HEK293 (cell line): ENCODE results near the gene IQCF6.

Source experiments
- CTCF ChIA-PET: fragments of 350-600 bp; formaldehyde crosslinking; extraction: SDS; loops from one replicate; lab custom pipeline; 2021; ENCODE audit warnings: antibody characterized with exemption; lab: Yijun Ruan, JAX
- POLR2A ChIA-PET: fragments of 300-600 bp; formaldehyde crosslinking; extraction: SDS; loops from one replicate; lab custom pipeline; 2020; ENCODE audit warnings: antibody characterized with exemption, inconsistent platforms; lab: Yijun Ruan, JAX
- H3K27ac ChIP-seq: fragments of 200-500 bp; sonication (Bioruptor generic); 2 replicates; pipeline ENCODE4 v1.5.1; 2014; ENCODE audit warnings: low read depth, low read length, control low read depth, inconsistent platforms; ENCODE audit errors: extremely low read depth
- H3K36me3 ChIP-seq, 2 experiments: fragments of 200-500 bp in 1 of 2; sonication (Bioruptor generic) in 1 of 2; 1 replicate in 1 of 2; 2 replicates in 1 of 2; pipeline ENCODE4 v1.5.1; 2014 to 2017; ENCODE audit warnings: inconsistent platforms in 2 of 2, low read length in 2 of 2; ENCODE audit not compliant: control insufficient read depth in 2 of 2, insufficient read depth in 1 of 2
- H3K4me1 ChIP-seq: fragments of 200-500 bp; sonication (Bioruptor generic); 2 replicates; pipeline ENCODE4 v1.5.1; 2014; ENCODE audit warnings: mild to moderate bottlenecking, low read length, inconsistent platforms; ENCODE audit not compliant: control insufficient read depth, insufficient read depth
- H3K4me3 ChIP-seq: 2 replicates; pipeline ENCODE4 v1.5.1; 2011; ENCODE audit warnings: low read depth, mild to moderate bottlenecking, control low read depth, low read length, moderate library complexity
- H3K9me3 ChIP-seq: fragments of 200-500 bp; sonication (Bioruptor generic); 2 replicates; pipeline ENCODE4 v1.5.1; 2014; ENCODE audit warnings: low read depth, low read length, inconsistent platforms; ENCODE audit not compliant: control insufficient read depth, insufficient read depth
- HOXA7 ChIP-seq: sonication (generic); formaldehyde crosslinking; IDR thresholded peaks from 2 replicates; pipeline ENCODE4 v1.8.1; 2022; ENCODE audit warnings: missing genetic modification reagents, borderline replicate concordance
- SP7 ChIP-seq: fragments of 450-650 bp; formaldehyde crosslinking; IDR thresholded peaks from 2 replicates; pipeline ENCODE4 v1.5.1; 2016; ENCODE audit warnings: missing biosample characterization, missing genetic modification characterization
- YY1 ChIP-seq: fragments of 450-650 bp; formaldehyde crosslinking; IDR thresholded peaks from 2 replicates; pipeline ENCODE4 v1.5.1; 2018; ENCODE audit warnings: missing biosample characterization, missing genetic modification characterization
- ZBTB7A ChIP-seq: fragments of 450-650 bp; formaldehyde crosslinking; IDR thresholded peaks from 2 replicates; pipeline ENCODE4 v1.5.1; 2016; ENCODE audit warnings: low read depth, missing biosample characterization, missing genetic modification characterization
- ZFP37 ChIP-seq: fragments of 450-650 bp; formaldehyde crosslinking; IDR thresholded peaks from 2 replicates; pipeline ENCODE4 v1.5.1; 2016; ENCODE audit warnings: missing biosample characterization, missing genetic modification characterization
- ZIC2 ChIP-seq: fragments of 450-650 bp; formaldehyde crosslinking; IDR thresholded peaks from 2 replicates; pipeline ENCODE4 v1.5.1; 2016; ENCODE audit warnings: missing biosample characterization, missing genetic modification characterization
- ZNF248 ChIP-seq: fragments of 450-650 bp; formaldehyde crosslinking; IDR thresholded peaks from 2 replicates; pipeline ENCODE4 v1.5.1; 2017; ENCODE audit warnings: missing biosample characterization, missing genetic modification characterization
- ZNF350 ChIP-seq: fragments of 450-650 bp; formaldehyde crosslinking; IDR thresholded peaks from 2 replicates; pipeline ENCODE4 v1.5.0; 2017; ENCODE audit warnings: missing biosample characterization, mild to moderate bottlenecking, missing genetic modification characterization
- ZNF354C ChIP-seq: fragments of 450-650 bp; formaldehyde crosslinking; IDR thresholded peaks from 2 replicates; pipeline ENCODE4 v1.5.1; 2016; ENCODE audit warnings: missing biosample characterization, missing genetic modification characterization, low read depth, borderline replicate concordance
- ZNF416 ChIP-seq: fragments of 450-650 bp; formaldehyde crosslinking; IDR thresholded peaks from 2 replicates; pipeline ENCODE4 v1.5.1; 2016; ENCODE audit warnings: missing biosample characterization, missing genetic modification characterization
- ZNF530 ChIP-seq: fragments of 450-650 bp; formaldehyde crosslinking; IDR thresholded peaks from 2 replicates; pipeline ENCODE4 v1.5.1; 2016; ENCODE audit warnings: low read depth, missing biosample characterization, missing genetic modification characterization
- ZNF629 ChIP-seq: fragments of 450-650 bp; formaldehyde crosslinking; IDR thresholded peaks from 2 replicates; pipeline ENCODE4 v1.5.1; 2017; ENCODE audit warnings: missing biosample characterization, missing genetic modification characterization
- ZNF707 ChIP-seq: fragments of 450-650 bp; formaldehyde crosslinking; IDR thresholded peaks from 2 replicates; pipeline ENCODE4 v1.5.1; 2016; ENCODE audit warnings: missing biosample characterization, missing genetic modification characterization
- ZNF791 ChIP-seq: fragments of 450-650 bp; formaldehyde crosslinking; IDR thresholded peaks from 2 replicates; pipeline ENCODE4 v1.5.1; 2016; ENCODE audit warnings: missing biosample characterization, missing genetic modification characterization
- ZNF830 ChIP-seq: fragments of 450-650 bp; IDR thresholded peaks from 2 replicates; pipeline ENCODE4 v1.5.0; 2018; ENCODE audit warnings: missing biosample characterization, missing genetic modification characterization, low read depth, mild to moderate bottlenecking, moderate library complexity
- ZXDB ChIP-seq: fragments of 450-650 bp; formaldehyde crosslinking; IDR thresholded peaks from 2 replicates; pipeline ENCODE4 v1.5.1; 2016; ENCODE audit warnings: missing biosample characterization, missing genetic modification characterization
- TF ChIP-seq, protein P1 (sequence below): fragments of 450-650 bp; formaldehyde crosslinking; IDR thresholded peaks from 2 replicates; pipeline ENCODE4 v1.5.1; 2016; ENCODE audit warnings: missing biosample characterization, missing genetic modification characterization
- TF ChIP-seq, protein P2 (sequence below): fragments of 450-650 bp; formaldehyde crosslinking; optimal IDR thresholded peaks from 2 replicates; pipeline ENCODE3; 2016; ENCODE audit warnings: missing biosample characterization, mild to moderate bottlenecking, missing genetic modification characterization
- TF ChIP-seq, protein P3 (sequence below): fragments of 450-650 bp; formaldehyde crosslinking; IDR thresholded peaks from 2 replicates; pipeline ENCODE4 v1.5.1; 2017; ENCODE audit warnings: missing biosample characterization, missing genetic modification characterization
- TF ChIP-seq, protein P4 (sequence below): fragments of 450-650 bp; formaldehyde crosslinking; IDR thresholded peaks from 2 replicates; pipeline ENCODE4 v1.5.1; 2016; ENCODE audit warnings: missing biosample characterization, missing genetic modification characterization
- TF ChIP-seq, protein P5 (sequence below): fragments of 450-650 bp; formaldehyde crosslinking; IDR thresholded peaks from 2 replicates; pipeline ENCODE4 v1.5.0; 2017; ENCODE audit warnings: missing biosample characterization, missing genetic modification characterization, borderline replicate concordance

Gene IQCF6

DNA sequence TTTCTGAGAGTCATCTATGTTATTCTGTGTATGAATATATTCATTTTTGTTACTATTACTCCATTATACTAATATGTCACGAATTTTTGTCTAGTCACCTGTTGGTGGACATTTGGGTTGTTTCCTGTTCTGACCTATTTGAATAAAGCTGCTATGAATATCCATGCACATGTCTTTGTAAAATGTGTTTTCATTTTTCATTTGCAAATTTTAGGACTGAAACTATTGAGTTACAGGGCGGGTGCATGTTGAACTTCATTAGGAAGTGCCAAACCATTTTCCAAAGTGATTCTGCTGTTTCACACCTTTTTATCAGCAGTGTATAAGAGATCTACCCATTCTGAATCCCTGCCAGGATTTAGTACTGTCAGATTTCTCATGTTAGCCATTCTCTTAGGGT lies 37.7 kb upstream of the IQCF6 start:
- Histone ChIP-seq H3K4me1 (no peaks in the 10 kb centered on the region), H3K9me3 (no peaks in the 10 kb centered on the region), H3K4me3 (no peak overlapping the region), H3K36me3 (no peaks in the 10 kb centered on the region), H3K27ac (no peak overlapping the region)
- CTCF ChIA-PET, result no interaction called here
- POLR2A ChIA-PET, result no interaction called here
- TF ChIP-seq ZNF830 (tag by site-specific recombination) (no peak), YY1 (tag by site-specific recombination) (no peak), HOXA7 (CRISPR knock-in tag) (no peak), ZFP37 (tag by site-specific recombination) (no peak), ZNF707 (no peak)

DNA sequence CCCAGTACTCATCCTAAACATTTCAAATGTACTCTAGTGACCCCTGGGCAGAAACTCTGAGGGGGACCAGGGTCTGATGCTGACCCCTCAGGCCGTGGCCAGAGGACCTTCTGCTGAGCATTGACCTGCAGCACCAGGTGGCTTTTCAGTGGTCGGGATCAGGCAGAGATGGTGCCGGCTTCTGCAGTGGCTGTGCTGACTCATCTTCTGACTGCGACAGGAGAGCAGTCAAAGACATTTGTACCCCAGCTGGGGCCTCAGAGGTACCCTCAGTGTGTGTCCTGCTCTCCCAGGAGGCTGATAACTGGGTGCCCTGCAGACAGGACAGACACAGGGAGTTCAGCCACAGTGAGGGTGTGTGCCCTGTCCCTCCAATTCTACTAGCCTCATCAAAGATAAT lies 36.6 kb upstream of the IQCF6 start:
- Histone ChIP-seq H3K4me3 (no peak overlapping the region), H3K27ac (no peak overlapping the region), H3K4me1 (no peaks in the 10 kb centered on the region), H3K9me3 (no peaks in the 10 kb centered on the region), H3K36me3 (no peaks in the 10 kb centered on the region)
- TF ChIP-seq ZBTB7A (tag by site-specific recombination) (no peak), ZIC2 (tag by site-specific recombination) (peak; percentile 25; the same call in 1 of the 2 replicates), ZXDB (tag by site-specific recombination) (no peak)
- TF ChIP-seq, protein P1, sequence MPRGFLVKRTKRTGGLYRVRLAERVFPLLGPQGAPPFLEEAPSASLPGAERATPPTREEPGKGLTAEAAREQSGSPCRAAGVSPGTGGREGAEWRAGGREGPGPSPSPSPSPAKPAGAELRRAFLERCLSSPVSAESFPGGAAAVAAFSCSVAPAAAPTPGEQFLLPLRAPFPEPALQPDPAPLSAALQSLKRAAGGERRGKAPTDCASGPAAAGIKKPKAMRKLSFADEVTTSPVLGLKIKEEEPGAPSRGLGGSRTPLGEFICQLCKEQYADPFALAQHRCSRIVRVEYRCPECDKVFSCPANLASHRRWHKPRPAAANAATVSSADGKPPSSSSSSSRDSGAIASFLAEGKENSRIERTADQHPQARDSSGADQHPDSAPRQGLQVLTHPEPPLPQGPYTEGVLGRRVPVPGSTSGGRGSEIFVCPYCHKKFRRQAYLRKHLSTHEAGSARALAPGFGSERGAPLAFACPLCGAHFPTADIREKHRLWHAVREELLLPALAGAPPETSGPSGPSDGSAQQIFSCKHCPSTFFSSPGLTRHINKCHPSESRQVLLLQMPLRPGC (tag by site-specific recombination), result no peak
- ChIA-PET CTCF (no interaction called here), POLR2A (no interaction called here)

DNA sequence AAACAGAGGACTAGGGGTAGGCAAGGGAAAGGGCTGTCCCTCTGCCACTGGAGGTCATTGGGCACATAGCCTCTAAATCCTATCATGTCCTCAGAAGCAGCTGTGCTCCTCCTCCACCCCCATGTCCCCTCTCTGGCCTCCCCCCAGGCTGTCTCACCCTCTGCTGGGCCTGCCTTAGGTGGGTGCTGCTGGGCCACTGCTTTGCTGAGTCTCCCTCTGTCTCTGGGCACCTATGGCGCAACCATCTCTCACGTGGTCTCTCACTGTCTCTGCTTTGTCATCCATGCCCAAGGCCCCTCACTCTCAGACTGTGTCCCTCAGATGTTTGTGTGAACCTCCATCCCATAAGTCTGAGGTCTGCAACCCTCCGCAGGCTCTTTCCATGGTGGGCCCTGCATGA lies 35.0 kb upstream of the IQCF6 start:
- no peaks in the 10 kb centered on the region for H3K36me3 ChIP-seq
- POLR2A ChIA-PET, result no interaction called here
- no peak overlapping the region for H3K27ac ChIP-seq
- H3K4me1 ChIP-seq, result no peaks in the 10 kb centered on the region
- H3K4me3 ChIP-seq, result no peak overlapping the region
- H3K9me3 ChIP-seq, result no peaks in the 10 kb centered on the region
- TF ChIP-seq ZNF354C (tag by site-specific recombination) (no peak), ZNF791 (tag by site-specific recombination) (no peak), ZNF629 (tag by site-specific recombination) (no peak), SP7 (tag by site-specific recombination) (no peak)
- TF ChIP-seq, protein P2, sequence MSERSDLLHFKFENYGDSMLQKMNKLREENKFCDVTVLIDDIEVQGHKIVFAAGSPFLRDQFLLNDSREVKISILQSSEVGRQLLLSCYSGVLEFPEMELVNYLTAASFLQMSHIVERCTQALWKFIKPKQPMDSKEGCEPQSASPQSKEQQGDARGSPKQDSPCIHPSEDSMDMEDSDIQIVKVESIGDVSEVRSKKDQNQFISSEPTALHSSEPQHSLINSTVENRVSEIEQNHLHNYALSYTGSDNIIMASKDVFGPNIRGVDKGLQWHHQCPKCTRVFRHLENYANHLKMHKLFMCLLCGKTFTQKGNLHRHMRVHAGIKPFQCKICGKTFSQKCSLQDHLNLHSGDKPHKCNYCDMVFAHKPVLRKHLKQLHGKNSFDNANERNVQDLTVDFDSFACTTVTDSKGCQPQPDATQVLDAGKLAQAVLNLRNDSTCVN (tag by site-specific recombination), result no peak
- CTCF ChIA-PET, result no interaction called here

DNA sequence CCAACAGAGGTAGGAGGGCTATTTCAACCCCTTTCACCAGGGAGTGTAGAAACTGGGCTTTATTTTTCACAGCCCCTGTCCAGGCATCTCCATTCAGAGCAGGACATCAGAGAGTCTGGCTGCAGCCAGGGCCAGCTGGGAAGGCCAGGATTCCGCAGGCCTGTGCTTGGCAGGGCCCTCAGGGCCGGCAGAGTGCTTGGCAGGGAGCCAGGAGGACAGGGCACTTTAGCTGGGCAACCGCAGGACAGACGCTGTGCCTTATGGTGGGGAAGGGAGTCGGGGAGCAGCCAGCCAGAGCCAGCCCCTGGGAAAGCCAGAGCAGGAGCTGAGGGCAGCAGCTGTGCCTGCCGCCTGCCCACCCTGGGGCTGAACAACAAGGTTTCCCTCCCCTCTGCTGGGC lies 34.5 kb upstream of the IQCF6 start:
- Histone ChIP-seq H3K9me3 (no peaks in the 10 kb centered on the region), H3K36me3 (no peaks in the 10 kb centered on the region), H3K4me3 (no peak overlapping the region), H3K27ac (no peak overlapping the region), H3K4me1 (no peaks in the 10 kb centered on the region)
- POLR2A ChIA-PET, result no interaction called here
- CTCF ChIA-PET, result no interaction called here
- no peak for TF ChIP-seq ZNF248 (tag by site-specific recombination)
- TF ChIP-seq, protein P3, sequence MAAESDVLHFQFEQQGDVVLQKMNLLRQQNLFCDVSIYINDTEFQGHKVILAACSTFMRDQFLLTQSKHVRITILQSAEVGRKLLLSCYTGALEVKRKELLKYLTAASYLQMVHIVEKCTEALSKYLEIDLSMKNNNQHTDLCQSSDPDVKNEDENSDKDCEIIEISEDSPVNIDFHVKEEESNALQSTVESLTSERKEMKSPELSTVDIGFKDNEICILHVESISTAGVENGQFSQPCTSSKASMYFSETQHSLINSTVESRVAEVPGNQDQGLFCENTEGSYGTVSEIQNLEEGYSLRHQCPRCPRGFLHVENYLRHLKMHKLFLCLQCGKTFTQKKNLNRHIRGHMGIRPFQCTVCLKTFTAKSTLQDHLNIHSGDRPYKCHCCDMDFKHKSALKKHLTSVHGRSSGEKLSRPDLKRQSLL, result no peak
- TF ChIP-seq ZNF416 (tag by site-specific recombination), result no peak
- TF ChIP-seq, protein P1 (tag by site-specific recombination), result no peak
- TF ChIP-seq ZNF350 (tag by site-specific recombination), result no peak
- TF ChIP-seq, protein P4, sequence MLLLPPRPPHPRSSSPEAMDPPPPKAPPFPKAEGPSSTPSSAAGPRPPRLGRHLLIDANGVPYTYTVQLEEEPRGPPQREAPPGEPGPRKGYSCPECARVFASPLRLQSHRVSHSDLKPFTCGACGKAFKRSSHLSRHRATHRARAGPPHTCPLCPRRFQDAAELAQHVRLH, result no peak
- TF ChIP-seq ZNF530 (tag by site-specific recombination), result no peak
- TF ChIP-seq, protein P5, sequence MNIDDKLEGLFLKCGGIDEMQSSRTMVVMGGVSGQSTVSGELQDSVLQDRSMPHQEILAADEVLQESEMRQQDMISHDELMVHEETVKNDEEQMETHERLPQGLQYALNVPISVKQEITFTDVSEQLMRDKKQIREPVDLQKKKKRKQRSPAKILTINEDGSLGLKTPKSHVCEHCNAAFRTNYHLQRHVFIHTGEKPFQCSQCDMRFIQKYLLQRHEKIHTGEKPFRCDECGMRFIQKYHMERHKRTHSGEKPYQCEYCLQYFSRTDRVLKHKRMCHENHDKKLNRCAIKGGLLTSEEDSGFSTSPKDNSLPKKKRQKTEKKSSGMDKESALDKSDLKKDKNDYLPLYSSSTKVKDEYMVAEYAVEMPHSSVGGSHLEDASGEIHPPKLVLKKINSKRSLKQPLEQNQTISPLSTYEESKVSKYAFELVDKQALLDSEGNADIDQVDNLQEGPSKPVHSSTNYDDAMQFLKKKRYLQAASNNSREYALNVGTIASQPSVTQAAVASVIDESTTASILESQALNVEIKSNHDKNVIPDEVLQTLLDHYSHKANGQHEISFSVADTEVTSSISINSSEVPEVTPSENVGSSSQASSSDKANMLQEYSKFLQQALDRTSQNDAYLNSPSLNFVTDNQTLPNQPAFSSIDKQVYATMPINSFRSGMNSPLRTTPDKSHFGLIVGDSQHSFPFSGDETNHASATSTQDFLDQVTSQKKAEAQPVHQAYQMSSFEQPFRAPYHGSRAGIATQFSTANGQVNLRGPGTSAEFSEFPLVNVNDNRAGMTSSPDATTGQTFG (tag by site-specific recombination), result no peak
